Stimulated activated CD4-positive, alpha-beta T cell treated with anti-CD3 and anti-CD28 coated beads, Interleukin-4, amount 100 ng/mL, for 4 hours (primary cell): ENCODE results near the gene USP17L26.
"Not testable (repeated sequence)": the region's sequence is repeated elsewhere in the genome, so short reads cannot be mapped to it uniquely, and the experiment has no call there.

Experiments used
- DNase-seq, 2 experiments: peaks; one replicate each; pipeline ENCODE4 v3.0.0-alpha.2; 2020

USP17L26 gene

GRCh38 chr4:9334358-9334757 lies at the start of gene USP17L26:
Gene USP17L26 (plus strand): TSS chr4:9334658. CDS start chr4:9334658, 0 bp downstream.
- DNase-seq: not testable (repeated sequence)

DNA sequence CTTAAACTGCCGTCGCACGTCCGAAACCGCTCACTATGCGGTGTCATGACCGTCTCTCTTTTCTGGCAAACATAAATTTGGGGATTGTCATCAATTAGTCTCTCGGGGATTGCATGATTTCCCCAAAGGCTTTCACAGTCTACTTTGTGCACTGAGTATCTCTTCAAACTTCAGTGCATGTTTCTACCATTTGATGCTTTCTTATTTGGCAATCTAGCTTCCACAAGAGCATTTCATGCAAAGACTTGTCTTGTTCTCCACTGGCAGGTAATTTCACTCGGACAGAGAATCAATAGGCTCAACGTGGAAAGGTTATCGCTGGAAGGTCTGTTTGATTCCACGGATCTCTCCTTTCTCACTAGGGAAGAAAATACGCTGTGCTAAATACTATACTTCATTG lies 10.3 kb upstream of the USP17L26 start:
- not testable (repeated sequence) for DNase-seq

DNA sequence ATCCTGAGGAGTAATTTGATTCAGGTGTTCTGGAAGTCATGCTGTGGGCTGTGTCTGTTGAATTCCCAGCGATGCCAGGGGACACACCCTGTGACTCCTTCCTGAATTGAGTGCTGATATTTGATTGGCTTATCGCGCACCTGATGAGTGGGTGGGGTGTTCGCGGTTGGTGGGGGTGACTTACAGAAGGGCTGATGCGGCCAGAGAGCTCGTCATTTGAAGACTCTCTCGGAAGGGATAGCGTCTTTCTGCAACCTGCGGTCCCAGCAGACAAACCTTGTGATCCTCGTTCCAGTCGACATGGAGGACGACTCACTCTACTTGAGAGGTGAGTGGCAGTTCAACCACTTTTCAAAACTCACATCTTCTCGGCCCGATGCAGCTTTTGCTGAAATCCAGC lies 9.6 kb upstream of the USP17L26 start, which contains the start of gene USP17L24:
USP17L24 (plus strand) TSS at position 301 of the 400 bp plus-strand sequence; CDS start at position 301, 0 bp downstream.
- not testable (repeated sequence) for DNase-seq

- DNase-seq: not testable (repeated sequence)
Observed at GRCh38 chr4:9329611-9330010, 4.8 kb upstream of the USP17L26 start, which contains the start of gene USP17L25. Gene USP17L25 (plus strand): TSS chr4:9329911. CDS start chr4:9329911, 0 bp downstream.

- not testable (repeated sequence) for DNase-seq
Observed at GRCh38 chr4:9339103-9339502, 4.6 kb downstream of the USP17L26 start, which contains the start of gene USP17L5. Gene USP17L5 (plus strand): TSS chr4:9339403. CDS start chr4:9339403, 0 bp downstream.

DNA sequence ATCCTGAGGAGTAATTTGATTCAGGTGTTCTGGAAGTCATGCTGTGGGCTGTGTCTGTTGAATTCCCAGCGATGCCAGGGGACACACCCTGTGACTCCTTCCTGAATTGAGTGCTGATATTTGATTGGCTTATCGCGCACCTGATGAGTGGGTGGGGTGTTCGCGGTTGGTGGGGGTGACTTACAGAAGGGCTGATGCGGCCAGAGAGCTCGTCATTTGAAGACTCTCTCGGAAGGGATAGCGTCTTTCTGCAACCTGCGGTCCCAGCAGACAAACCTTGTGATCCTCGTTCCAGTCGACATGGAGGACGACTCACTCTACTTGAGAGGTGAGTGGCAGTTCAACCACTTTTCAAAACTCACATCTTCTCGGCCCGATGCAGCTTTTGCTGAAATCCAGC lies 9.4 kb downstream of the USP17L26 start, which contains the start of gene USP17L27:
USP17L27 (plus strand) TSS at position 301 of the 400 bp plus-strand sequence; CDS start at position 301, 0 bp downstream.
- DNase-seq: not testable (repeated sequence)

DNA sequence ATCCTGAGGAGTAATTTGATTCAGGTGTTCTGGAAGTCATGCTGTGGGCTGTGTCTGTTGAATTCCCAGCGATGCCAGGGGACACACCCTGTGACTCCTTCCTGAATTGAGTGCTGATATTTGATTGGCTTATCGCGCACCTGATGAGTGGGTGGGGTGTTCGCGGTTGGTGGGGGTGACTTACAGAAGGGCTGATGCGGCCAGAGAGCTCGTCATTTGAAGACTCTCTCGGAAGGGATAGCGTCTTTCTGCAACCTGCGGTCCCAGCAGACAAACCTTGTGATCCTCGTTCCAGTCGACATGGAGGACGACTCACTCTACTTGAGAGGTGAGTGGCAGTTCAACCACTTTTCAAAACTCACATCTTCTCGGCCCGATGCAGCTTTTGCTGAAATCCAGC lies 14.1 kb downstream of the USP17L26 start, which contains the start of gene USP17L28:
USP17L28 (plus strand) TSS at position 301 of the 400 bp plus-strand sequence; CDS start at position 301, 0 bp downstream.
- not testable (repeated sequence) for DNase-seq

DNA sequence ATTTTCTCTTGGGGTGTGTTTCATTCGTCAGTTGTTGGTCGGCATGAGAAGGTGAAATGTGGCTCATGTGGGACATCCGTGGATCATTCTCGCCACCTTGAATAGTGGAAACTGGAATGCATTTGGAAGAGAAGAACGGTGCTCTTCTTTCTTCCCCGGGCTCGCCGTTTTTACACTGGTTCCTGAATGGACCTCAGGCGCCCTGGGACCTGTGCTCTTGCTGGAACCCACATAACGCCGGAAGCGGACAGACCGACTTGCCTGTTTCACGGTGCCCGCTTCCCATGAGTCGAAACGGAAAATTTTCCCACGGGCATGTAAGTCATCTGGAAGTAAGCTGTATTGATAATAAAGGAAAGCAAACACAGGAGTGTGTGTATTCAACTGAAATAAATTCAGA lies 16.4 kb downstream of the USP17L26 start:
- not testable (repeated sequence) for DNase-seq

DNA sequence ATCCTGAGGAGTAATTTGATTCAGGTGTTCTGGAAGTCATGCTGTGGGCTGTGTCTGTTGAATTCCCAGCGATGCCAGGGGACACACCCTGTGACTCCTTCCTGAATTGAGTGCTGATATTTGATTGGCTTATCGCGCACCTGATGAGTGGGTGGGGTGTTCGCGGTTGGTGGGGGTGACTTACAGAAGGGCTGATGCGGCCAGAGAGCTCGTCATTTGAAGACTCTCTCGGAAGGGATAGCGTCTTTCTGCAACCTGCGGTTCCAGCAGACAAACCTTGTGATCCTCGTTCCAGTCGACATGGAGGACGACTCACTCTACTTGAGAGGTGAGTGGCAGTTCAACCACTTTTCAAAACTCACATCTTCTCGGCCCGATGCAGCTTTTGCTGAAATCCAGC lies 18.9 kb downstream of the USP17L26 start, which contains the start of gene USP17L29:
USP17L29 (plus strand) TSS at position 301 of the 400 bp plus-strand sequence; CDS start at position 301, 0 bp downstream.
- not testable (repeated sequence) for DNase-seq

- DNase-seq: not testable (repeated sequence)
Observed at GRCh38 chr4:9362829-9363228, 28.4 kb downstream of the USP17L26 start, which contains the start of gene USP17L30. Gene USP17L30 (plus strand): TSS chr4:9363129. CDS start chr4:9363129, 0 bp downstream.

DNA sequence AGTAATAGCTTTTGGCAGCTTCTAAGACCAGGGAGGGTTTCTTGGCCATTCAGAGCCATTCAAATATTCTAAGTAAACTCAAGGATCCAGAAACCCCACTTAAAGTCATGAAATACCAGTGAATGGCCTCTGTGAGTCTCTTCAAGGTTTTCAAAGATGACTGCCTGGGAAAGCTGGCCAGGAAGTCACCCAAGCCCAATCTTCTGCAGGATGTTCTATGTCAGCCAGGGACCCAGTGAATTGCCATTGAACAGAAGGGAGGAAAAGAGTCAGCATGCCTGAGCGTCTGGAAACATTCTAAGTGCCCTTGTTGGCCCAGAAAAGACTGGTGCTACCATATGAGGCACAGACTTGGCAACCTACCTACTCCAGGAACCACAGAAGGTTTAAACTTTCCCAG lies 45.4 kb downstream of the USP17L26 start:
- DNase-seq: not testable (repeated sequence)

DNA sequence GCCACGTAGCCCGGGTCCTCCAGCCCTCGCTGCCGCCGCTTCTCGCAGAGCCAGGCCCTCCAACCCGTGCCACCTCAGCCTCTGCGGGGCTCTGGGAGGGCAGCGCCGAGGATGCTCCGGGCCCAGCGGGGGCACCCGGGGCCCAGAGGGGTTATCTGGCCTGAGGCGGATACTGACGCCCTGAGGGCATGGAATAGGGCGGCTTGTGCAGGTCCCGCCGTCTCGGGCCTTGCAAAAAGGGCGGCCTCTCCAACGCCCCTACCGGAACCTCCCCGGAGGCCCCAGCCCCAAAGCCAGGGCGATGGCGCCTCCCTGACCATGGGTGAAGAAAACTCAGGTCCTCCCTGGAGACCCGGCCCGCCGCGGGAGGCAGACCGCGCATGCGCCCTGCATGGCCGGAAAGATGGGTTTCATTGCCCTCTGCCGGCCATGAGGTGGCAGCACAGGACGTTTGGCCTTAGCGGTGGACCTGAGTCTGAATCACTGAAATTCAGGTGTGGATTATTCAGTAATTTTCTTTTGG lies 46.6 kb downstream of the USP17L26 start:
- DNase-seq: peak; percentile 46 to 60

DNA sequence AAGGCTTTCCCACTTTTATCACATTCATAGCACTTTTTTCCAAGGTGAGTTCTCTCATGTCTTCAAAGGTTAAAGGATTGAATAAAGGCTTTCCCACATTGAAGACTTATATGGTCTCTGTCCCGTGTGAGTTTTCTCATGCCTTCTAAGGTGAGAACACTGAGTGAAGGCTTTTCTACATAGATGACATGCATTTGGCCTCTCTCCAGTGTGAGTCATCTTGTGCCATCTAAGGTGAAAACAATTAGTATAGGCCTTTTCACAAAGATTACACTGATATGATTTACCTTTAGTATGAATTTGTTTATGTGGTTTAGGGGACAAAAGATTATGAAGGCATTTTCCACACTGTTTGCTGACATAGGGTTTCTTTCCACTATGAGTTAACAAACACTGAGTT lies 49.7 kb downstream of the USP17L26 start:
- DNase-seq: no peak
